ENCODE results near the gene ANO5.

GRCh38 chr11:22169833-22170232 lies 23.1 kb upstream of the ANO5 start:
- TF ChIP-seq, protein P1, sequence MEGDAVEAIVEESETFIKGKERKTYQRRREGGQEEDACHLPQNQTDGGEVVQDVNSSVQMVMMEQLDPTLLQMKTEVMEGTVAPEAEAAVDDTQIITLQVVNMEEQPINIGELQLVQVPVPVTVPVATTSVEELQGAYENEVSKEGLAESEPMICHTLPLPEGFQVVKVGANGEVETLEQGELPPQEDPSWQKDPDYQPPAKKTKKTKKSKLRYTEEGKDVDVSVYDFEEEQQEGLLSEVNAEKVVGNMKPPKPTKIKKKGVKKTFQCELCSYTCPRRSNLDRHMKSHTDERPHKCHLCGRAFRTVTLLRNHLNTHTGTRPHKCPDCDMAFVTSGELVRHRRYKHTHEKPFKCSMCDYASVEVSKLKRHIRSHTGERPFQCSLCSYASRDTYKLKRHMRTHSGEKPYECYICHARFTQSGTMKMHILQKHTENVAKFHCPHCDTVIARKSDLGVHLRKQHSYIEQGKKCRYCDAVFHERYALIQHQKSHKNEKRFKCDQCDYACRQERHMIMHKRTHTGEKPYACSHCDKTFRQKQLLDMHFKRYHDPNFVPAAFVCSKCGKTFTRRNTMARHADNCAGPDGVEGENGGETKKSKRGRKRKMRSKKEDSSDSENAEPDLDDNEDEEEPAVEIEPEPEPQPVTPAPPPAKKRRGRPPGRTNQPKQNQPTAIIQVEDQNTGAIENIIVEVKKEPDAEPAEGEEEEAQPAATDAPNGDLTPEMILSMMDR (IDR thresholded peaks at IDR 0.05): no peak
- TF ChIP-seq POLR2A (IDR thresholded peaks at IDR 0.05): no peak
